HG03135 (cell line): ENCODE results near the gene CXorf38.
A peak's percentile ranks its signal among the peaks of the same experiment; 100 is the strongest.
"Not testable (repeated sequence)": the region's sequence is repeated elsewhere in the genome, so short reads cannot be mapped to it uniquely, and the experiment has no call there.

Experiments used
- ATAC-seq: cut with Tn5 transposase; IDR thresholded peaks from one replicate; pipeline ENCODE4 v1.9.1; 2021; ENCODE audit warnings: mild to moderate bottlenecking, moderate library complexity; ENCODE audit not compliant: unreplicated experiment

The CXorf38 gene

GRCh38 chrX:40632199-40632598 lies 15.2 kb downstream of the CXorf38 start:
- no peak for ATAC-seq

- ATAC-seq, result no peak
These were observed 18.9 kb downstream of the CXorf38 start for GRCh38 chrX:40628506-40628905.

GRCh38 chrX:40625294-40625693 lies 22.1 kb downstream of the CXorf38 start:
- no peak for ATAC-seq

GRCh38 chrX:40623665-40624064 lies 23.7 kb downstream of the CXorf38 start:
- no peak for ATAC-seq

DNA sequence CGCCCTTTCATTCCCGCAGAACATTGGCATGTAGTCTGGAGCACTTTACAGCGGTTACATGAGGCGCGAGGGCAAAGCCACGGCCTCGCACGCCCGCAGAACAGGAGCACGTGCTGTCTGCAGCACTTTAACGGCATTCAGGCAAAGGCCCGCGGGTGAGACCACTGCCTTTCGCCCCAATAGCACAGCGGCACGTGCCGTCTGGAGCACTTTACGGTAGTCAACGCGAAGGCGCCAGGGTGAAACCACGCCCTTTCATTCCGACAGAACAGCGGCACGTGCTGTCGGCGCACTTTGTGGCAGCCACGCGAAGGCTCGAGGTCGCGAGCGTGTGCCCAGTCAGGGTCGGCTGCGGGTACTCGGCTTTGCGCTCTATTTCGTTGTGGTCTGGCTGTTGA lies 24.2 kb downstream of the CXorf38 start, which contains the start of gene MPC1L:
TSS of gene MPC1L (plus strand) at position 290 of the 398 bp plus-strand sequence. CDS start 138 bp downstream, outside the sequence.
- no peak for ATAC-seq

GRCh38 chrX:40622479-40623138 lies 24.8 kb downstream of the CXorf38 start:
- no peak for ATAC-seq

GRCh38 chrX:40617566-40617965 lies 29.8 kb downstream of the CXorf38 start:
- no peak for ATAC-seq

DNA sequence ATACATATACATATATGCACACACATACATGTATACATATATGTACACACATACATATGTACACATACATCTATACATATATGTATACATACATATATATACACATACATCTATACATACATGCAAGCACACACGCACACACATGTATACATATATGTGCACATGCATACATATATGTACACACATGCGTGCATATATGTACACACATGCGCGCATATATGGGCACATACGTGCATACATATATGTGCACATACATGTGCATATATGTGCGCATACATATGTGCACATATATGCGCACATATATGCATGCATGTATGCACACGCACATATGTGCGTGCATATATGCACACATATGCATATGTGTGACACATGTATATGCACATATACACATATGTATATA lies 31.4 kb downstream of the CXorf38 start:
- ATAC-seq, result no peak

- no peak for ATAC-seq
These were observed 34.9 kb downstream of the CXorf38 start for GRCh38 chrX:40612511-40612910.

GRCh38 chrX:40607381-40607780 lies 40.0 kb downstream of the CXorf38 start:
- no peak for ATAC-seq

DNA sequence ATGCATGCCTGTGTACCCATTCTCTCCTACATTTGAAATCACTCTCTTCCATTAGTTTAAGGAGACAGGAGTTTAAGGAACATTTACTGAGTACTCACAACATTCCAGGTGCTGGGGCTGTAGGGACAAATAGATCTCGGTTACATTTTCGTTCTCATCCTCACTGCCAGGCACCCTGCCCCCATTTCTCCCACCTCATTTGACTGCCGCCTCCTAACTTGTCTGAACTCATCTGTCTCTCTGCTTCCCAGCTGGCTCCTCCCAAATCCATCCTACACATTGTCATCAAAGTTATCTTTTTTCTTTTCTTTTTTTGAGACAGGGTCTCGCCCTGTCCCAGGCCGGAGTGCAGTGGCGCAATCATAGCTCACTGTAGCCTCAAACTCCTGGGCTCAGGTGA lies 43.9 kb downstream of the CXorf38 start:
- ATAC-seq, result no peak

DNA sequence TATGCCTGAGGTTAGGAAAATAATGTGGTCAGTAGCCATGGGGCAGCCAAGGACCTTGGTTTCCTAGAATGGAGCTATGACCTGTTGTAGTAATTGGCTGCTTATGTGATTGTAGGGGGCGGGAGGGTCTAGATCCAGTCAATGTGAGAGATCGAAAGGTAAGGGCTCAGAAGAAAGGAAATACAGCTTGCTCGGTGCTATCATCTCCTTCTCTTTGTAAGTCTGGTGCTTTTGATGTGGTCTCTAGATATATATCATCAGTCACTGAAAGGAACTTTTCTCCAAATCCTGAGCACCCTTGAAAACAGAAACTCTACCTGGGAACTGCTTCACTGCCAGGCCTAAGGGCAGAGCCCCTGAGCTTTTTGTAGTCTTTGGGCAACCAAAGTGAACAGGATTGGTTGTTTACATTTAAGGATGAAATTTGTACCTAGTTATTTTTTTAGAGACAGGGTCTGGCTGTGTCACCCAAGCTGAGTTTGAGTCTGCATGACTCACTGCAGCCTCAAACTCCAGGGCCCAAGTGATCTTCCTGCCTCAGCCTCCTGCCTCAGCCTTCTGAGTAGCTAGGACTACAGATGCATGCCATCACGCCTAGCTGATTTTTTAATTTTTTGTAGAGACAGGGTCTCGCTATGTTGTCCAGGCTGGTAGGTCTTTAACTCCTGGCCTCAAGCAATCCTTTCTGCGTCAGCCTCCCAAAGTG lies 57.6 kb downstream of the CXorf38 start:
- ATAC-seq, result not testable (repeated sequence)

DNA sequence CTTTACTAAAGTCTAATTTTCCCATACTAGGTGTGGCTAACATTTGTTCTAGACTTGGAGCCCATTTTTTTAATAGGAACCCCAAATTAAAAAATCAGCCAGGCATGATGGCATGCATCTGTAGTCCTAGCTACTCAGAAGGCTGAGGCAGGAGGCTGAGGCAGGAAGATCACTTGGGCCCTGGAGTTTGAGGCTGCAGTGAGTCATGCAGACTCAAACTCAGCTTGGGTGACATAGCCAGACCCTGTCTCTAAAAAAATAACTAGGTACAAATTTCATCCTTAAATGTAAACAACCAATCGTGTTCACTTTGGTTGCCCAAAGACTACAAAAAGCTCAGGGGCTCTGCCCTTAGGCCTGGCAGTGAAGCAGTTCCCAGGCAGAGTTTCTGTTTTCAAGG lies 59.7 kb downstream of the CXorf38 start:
- ATAC-seq, result not testable (repeated sequence)

DNA sequence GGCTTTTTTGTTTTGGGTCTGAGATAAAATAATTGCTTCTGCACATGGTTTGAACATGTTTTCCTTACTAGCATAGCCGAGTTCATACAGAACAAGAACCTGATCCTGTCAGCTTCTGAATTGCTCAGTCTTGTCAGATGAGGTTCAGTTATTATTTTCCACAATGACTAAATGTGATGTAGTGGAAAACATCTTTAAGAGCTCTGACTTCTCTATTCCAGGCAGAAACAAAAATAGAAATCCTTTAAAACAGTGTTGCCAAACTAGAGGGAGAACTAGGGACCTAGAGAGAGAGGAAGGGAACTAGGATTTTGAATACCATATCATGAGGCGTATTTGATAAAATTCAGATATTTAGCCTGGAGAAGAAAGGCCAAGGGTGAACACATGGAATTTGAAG lies 64.5 kb downstream of the CXorf38 start:
- ATAC-seq, result no peak

DNA sequence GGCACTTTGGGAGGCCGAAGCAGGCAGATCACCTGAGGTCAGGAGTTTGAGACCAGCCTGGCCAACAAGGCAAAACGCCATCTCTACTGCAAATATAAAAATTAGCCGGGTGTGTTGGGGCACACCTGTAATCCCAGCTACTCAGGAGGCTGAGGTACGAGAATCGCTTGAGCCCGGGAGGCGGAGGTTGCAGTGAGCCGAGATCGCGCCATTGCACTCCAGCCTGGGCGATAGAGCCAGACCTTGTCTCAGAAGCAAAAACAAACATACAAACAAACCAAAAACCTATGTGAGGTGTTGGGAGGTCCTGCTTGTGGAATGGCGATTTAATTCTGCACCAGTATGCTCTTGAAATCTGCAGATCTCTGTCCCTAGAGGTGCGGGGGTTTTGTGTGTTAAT lies 65.2 kb downstream of the CXorf38 start:
- ATAC-seq, result not testable (repeated sequence)

DNA sequence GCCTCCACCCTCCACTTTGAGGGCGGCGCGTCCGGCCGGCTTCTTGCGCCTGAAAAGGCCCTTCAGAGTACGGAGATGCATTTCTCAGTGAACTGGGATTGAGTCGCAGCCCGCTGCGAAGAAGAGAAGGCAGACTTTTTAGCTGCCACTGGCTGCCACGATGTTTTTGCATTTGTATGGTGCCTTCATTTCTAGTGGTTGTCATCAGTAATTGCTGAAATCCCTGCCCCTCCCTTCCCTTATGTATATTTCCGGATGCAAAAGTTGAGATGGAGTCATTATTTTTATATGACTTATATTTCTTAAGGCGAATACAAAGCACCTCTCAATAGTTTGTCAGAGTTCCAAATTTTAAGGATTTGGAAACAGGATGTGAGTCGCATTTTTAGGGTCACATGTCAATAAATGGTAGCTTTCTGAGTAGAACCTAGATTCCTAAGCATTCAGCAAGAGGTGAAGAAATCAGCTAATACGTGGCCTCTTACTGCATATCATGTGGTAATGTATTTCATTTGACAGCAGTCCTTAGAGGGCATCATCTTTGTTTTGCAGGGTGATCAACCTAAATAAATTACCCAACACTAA lies 65.9 kb downstream of the CXorf38 start:
- no peak for ATAC-seq

GRCh38 chrX:40580537-40581335 lies 66.6 kb downstream of the CXorf38 start, which contains the start of gene ATP6AP2:
TSS of gene ATP6AP2 (plus strand) at chrX:40580970. CDS start at chrX:40581066, 96 bp downstream.
- peak; percentile 98 for ATAC-seq

DNA sequence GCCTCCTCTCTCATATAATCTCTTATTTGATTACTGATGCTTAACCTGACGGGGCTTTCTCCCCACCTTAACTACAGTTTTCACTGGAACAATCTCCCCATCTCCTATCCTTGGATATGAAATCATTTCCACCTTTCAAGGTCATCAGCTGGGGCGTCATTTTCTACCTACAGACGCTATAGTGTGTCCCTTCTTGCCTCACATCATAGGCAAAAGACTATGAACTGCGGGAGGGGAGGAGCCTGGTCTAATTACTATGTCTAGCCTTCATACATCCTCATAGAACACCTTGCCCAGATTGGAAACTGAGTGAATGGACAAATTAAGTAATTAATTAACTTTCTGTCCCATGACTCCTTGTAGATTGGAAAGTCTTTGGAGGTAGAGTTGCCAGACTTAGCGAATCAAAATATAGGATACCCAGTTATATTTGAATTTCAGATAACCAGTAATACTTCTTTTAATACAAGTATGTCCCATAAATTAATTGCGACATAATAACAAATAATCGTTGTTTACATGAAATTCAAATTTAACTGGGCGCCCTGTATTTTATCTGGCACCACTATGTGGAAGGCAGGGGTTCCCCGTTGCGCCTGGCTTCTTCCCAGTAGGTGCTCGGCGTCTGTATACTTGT lies 67.3 kb downstream of the CXorf38 start:
- no peak for ATAC-seq

- ATAC-seq, result no peak
These were observed 68.2 kb downstream of the CXorf38 start for GRCh38 chrX:40579141-40579540.

DNA sequence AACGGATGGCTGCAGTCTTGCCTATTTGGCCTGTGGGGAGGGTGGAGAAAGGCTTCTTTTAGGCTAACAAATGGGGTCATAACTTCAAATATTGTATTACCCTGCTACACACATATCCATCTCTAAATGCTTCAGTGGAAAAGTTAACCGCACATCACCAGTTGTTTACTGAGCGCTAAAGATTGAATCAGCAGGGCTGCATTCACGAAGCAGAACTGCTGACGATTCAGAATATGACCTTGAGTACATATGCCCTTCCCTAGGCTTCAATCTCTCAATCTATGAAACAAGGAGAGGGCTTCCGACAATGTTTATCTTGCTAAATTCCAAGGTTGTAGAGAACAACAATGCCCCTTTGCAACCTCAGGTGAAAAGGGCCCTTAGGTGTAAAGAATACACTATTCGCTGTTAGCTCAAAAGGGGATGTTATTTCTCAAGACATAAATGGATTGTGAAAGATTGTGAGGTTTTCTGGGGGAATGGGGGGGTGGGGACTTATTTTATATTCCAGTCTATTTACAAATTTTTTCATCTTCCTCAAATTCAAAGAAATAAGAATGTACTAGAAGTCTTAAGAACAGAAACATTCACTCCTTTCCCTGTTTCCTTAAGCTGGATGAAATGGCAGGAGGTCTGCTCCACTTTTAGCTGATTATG lies 69.2 kb downstream of the CXorf38 start:
- ATAC-seq, result no peak
